ENCODE measurements around the gene RAB24.

DNA sequence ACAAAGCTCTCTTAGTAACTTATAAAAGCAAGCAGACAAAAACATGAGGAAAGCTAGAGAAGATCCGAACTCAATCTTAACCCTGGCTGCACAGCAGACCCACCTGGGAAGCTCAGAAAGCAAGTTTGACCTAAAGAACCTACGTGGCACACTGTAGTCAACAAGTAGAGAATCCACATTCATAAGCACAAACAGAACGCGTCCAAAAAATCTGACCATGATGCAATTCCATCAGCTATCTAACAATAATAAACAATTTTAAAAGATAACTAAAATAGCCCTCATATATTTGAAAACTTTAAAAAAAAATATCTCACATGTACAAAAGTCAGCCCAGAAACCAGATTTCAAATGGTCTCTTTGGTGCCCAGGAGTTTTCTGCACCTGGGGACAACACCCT lies 43.3 kb upstream of the RAB24 start:
- TF ChIP-seq, protein P1, sequence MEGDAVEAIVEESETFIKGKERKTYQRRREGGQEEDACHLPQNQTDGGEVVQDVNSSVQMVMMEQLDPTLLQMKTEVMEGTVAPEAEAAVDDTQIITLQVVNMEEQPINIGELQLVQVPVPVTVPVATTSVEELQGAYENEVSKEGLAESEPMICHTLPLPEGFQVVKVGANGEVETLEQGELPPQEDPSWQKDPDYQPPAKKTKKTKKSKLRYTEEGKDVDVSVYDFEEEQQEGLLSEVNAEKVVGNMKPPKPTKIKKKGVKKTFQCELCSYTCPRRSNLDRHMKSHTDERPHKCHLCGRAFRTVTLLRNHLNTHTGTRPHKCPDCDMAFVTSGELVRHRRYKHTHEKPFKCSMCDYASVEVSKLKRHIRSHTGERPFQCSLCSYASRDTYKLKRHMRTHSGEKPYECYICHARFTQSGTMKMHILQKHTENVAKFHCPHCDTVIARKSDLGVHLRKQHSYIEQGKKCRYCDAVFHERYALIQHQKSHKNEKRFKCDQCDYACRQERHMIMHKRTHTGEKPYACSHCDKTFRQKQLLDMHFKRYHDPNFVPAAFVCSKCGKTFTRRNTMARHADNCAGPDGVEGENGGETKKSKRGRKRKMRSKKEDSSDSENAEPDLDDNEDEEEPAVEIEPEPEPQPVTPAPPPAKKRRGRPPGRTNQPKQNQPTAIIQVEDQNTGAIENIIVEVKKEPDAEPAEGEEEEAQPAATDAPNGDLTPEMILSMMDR (IDR thresholded peaks at IDR 0.05; ENCODE audit: insufficient read depth, low read length, poor library complexity, severe bottlenecking) = no peak
- no peak for TF ChIP-seq EZH2phosphoT487 (conservative IDR thresholded peaks at IDR 0.05; ENCODE audit: low read length)

Measured in SU-DHL-6 (cell line).